Neural progenitor cell (in vitro differentiated cells): ENCODE measurements around the gene GYPC.

ENCODE experiments used
- CTCF ChIP-seq: fragments of 200-600 bp; sonication (generic); IDR thresholded peaks from 2 replicates; pipeline ENCODE4 v1.5.1; 2017; ENCODE audit warnings: antibody characterized with exemption, mild to moderate bottlenecking
- EZH2 ChIP-seq: fragments of 200-600 bp; sonication (generic); IDR thresholded peaks from 2 replicates; pipeline ENCODE4 v1.6.1; 2017; ENCODE audit warnings: antibody characterized with exemption, mild to moderate bottlenecking, moderate library complexity

DNA sequence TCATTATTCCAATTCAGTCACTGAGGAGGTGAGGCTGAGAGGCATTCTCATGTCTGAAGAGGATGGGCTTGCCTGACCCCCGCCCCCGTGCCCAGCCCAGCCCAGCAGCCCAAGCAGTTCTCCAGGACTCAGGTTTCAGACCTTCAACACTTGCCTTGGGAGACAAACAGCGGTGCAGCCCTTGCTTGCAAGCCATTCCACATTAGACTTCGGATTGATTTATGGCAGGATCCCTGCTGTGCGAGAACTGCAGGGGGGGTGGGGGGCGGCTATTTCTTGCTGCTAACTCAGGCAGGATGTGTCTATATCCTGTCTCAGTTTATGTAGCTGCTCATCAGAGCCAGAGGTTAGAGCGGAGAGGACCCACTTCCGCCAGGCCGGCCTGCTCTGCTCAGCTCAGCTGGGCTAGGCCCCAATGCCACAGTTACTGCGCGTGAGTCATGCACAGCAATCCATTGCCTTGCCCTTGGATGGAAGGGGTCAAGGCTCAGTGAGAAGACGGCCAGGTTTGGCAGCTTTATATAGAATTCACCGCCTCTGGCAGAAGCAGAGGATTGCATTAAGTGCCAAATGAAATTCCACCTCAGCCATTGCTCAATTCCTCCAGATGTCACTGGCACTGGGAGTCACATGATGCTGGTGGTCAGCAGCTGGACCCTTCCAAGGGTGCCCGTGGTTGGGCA lies 1.8 kb downstream of the GYPC start:
- no peak for TF ChIP-seq EZH2
- no peak for TF ChIP-seq CTCF
